Mucosa of descending colon (tissue), 3 donors: Measurements from ENCODE around the gene SLC35F4. TPM values are rescaled to one million over a fixed set of nuclear protein-coding genes. Genes with fewer than 3 reads are reported as not detected.
A peak's percentile ranks its signal among the peaks of the same experiment; 100 is the strongest.
"Not testable (repeated sequence)": the region's sequence is repeated elsewhere in the genome, so short reads cannot be mapped to it uniquely, and the experiment has no call there.

Source experiments
- ATAC-seq: fragments of 200-7000 bp; cut with Tn5 transposase; one replicate; pipeline ENCODE4 v1.9.1; 2020; ENCODE audit warnings: mild to moderate bottlenecking, moderate library complexity
- DNase-seq, 3 donors: peaks; one replicate each; pipeline ENCODE4 v3.0.0-alpha.2; 2020
- H3K36me3 ChIP-seq: fragments of 200-600 bp; one replicate; pipeline ENCODE4 v1.8.0; 2021; ENCODE audit warnings: low read depth, mild to moderate bottlenecking
- H3K4me1 ChIP-seq: fragments of 200-600 bp; one replicate; pipeline ENCODE4 v1.8.0; 2021; ENCODE audit warnings: low read depth, mild to moderate bottlenecking
- H3K4me3 ChIP-seq: fragments of 200-600 bp; one replicate; pipeline ENCODE4 v1.8.0; 2021; ENCODE audit warnings: mild to moderate bottlenecking
- H3K9me3 ChIP-seq: fragments of 200-600 bp; one replicate; pipeline ENCODE4 v1.8.0; 2021; ENCODE audit warnings: mild to moderate bottlenecking
- intact Hi-C, 2 donors: fragments of 100-400 bp; cut with DNase I in 1 of 2; cut with micrococcal nuclease in 1 of 2; formaldehyde crosslinking; loops; one replicate each; pipeline versions ENCODE4 v1.11.0 to v1.11.1; 2022; cut with DNase I, micrococcal nuclease
- total RNA-seq, 3 donors: library from RNA; stranded (reverse); fragmentation: NEBNext Ultra II Directional in 2 of 3; extraction: Animal tissue kit (Norgen Biotek cat#: 25700) in 2 of 3; gene quantifications; one replicate each; pipeline versions ENCODE4 v1.2.1 to v1.2.4, GENCODE V29; 2021 to 2023
- TF ChIP-seq, protein P1 (sequence below): fragments of 200-600 bp; IDR thresholded peaks from one replicate; pipeline ENCODE4 v1.8.0; 2022; ENCODE audit warnings: antibody characterized with exemption, mild to moderate bottlenecking
- donor health status: DM: no; HTN: no; CAD: no; lungs with moderate emphysema.
- donor health status: DM: no; HTN: no; CAD: no.
- donor health status: DM: no; HTN: yes; CAD: no.

SLC35F4 gene
- total RNA-seq, 3 donors from 2014 or later: not detected

DNA sequence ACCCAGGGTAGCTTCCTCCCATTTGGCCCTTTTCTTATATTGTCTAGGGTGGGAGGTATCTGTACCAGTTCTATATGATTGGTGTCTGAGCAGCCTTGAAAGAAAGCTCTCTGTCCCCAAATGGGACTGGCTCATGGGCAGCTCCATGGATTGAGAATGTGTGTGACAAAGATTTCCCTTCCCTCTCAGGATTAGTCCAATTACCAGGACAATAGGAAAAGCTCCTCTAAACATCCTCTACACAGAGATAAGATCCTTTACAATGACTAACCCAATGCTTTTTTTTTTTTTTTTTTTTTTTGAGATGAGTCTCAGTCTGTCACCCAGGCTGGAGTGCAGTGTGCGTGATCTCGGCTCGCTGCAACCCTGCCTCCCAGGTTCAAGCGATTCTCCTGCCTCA lies 112.1 kb downstream of the SLC35F4 start:
- intact Hi-C loops: no loop called here
- TF ChIP-seq, protein P1, sequence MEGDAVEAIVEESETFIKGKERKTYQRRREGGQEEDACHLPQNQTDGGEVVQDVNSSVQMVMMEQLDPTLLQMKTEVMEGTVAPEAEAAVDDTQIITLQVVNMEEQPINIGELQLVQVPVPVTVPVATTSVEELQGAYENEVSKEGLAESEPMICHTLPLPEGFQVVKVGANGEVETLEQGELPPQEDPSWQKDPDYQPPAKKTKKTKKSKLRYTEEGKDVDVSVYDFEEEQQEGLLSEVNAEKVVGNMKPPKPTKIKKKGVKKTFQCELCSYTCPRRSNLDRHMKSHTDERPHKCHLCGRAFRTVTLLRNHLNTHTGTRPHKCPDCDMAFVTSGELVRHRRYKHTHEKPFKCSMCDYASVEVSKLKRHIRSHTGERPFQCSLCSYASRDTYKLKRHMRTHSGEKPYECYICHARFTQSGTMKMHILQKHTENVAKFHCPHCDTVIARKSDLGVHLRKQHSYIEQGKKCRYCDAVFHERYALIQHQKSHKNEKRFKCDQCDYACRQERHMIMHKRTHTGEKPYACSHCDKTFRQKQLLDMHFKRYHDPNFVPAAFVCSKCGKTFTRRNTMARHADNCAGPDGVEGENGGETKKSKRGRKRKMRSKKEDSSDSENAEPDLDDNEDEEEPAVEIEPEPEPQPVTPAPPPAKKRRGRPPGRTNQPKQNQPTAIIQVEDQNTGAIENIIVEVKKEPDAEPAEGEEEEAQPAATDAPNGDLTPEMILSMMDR: no peak
- ATAC-seq: no peak
- H3K4me1 ChIP-seq: no peaks in the 10 kb centered on the region
- H3K4me3 ChIP-seq: no peak overlapping the region
- no peak for DNase-seq
- H3K36me3 ChIP-seq: no peaks in the 10 kb centered on the region
- H3K9me3 ChIP-seq: no peaks in the 10 kb centered on the region

DNA sequence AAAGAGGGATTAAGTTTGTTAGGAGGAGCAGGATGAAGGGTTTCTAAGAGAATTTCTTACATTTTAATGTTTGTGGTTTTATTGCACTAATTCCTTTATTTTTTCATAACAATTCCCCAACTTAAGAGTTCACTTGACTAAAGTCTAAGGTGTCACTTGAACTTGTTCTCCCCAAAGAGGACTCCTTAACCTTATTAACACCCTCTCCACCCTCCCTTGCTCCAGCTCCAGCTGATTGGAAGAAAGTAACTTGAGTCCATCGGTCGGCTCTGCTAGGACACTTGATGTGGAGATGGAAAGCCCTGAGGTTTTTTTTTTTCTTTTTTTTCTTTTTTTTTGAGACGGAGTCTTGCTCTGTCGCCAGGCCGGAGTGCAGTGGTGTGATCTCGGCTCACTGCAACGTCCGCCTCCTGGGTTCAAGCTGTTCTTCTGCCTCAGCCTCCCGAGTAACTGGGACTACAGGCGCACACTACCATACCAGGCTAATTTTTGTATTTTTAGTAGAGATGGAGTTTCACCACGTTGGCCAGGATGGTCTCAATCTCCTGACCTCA lies 113.7 kb downstream of the SLC35F4 start:
- H3K9me3 ChIP-seq, H3K36me3 ChIP-seq, DNase-seq, H3K4me3 ChIP-seq, intact Hi-C loops, ATAC-seq, H3K4me1 ChIP-seq: not testable (repeated sequence)

DNA sequence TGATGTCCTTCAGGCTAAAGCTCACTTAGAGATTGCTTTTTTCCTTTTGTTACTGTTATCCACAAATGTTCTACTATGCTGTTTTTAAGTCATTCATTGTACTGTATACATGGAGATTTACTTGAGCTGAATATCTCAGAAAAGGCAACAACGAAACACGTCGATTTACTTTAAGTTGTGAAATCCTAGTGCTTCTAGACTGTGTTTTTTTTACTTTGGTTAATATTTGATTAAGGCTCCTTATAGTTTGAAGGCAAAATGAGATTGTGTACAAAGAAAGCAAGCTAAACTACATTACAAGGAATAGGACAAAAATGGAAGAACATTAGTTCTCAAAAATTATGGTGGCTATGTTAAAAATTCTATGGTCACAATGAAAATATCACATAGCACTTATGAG lies 114.5 kb downstream of the SLC35F4 start:
- Histone ChIP-seq H3K4me3 (no peak overlapping the region), H3K4me1 (no peaks in the 10 kb centered on the region), H3K9me3 (no peaks in the 10 kb centered on the region), H3K36me3 (no peaks in the 10 kb centered on the region)
- ATAC-seq: no peak
- no peak for DNase-seq
- intact Hi-C loops: no loop called here
- TF ChIP-seq, protein P1: no peak

DNA sequence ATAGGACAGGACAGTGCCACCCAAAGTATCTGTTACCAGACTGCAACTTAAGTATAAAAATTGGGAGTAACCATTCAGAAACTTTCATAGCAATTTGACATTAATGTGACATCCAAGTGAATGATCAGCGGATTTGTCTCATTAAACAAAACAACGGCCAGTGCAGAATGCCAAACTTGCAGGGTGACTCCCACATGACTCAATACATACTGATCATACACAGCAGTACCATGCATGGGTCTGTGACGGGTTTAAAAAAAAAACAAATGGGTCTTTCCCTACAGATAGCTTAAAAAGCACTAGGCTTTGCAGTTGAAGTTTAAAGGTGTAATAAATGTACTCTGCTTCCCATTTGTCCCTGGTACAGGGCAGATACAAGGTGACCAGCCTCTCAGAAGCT lies 116.6 kb downstream of the SLC35F4 start:
- DNase-seq (no peak), ATAC-seq (no peak)
- no peak overlapping the region for H3K4me3 ChIP-seq
- H3K4me1 ChIP-seq: no peaks in the 10 kb centered on the region
- H3K9me3 ChIP-seq: no peaks in the 10 kb centered on the region
- TF ChIP-seq, protein P1: no peak
- no peaks in the 10 kb centered on the region for H3K36me3 ChIP-seq
- intact Hi-C loops: no loop called here

DNA sequence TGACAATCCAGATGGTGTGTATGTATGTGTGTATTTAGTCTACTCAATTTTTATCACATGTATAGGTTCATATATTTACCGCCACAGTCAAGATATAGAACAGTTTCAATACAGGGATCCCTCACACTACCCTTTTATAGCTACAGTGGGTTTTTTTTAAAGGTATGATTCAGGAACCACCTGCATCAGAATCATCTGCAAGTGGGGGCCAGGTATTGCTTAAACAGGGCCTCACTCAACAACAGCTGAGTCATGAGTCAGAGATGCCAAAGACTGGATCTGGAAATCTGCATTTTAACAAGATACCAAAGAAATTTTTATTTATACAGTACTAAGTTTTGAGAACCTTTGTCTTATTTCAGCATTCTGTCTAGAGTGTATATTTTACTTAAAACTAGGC lies 117.6 kb downstream of the SLC35F4 start:
- no peak overlapping the region for H3K4me3 ChIP-seq
- ATAC-seq: no peak

DNA sequence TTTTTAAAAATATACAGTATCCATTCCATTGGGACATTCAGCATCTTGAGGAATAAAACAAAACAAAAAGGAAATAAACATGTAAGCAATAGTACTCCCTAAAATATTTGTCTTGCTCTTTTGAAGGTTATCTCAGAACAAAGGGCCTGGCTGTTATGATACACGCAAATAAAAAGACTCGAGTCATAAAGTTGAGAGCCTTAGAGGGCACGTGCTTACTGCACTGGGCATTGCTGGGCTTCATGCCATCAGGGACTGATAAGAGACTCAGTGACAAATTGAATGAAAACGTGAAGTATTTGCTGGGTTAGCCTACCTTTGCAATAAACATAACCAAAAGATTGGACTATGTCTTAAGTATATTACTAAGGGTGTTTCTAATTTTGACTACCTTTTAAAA lies 118.9 kb downstream of the SLC35F4 start:
- H3K4me1 ChIP-seq: no peaks in the 10 kb centered on the region
- TF ChIP-seq, protein P1: no peak
- H3K9me3 ChIP-seq: no peaks in the 10 kb centered on the region
- intact Hi-C loops: no loop called here
- no peak overlapping the region for H3K4me3 ChIP-seq
- H3K36me3 ChIP-seq: no peaks in the 10 kb centered on the region
- ATAC-seq (peak; percentile 82), DNase-seq (peak in 2 of 3 donors; percentile 27 to 72)

More for the DNA sequence above, 117.6 kb downstream of the SLC35F4 start:
- Histone ChIP-seq H3K4me1 (no peaks in the 10 kb centered on the region), H3K36me3 (no peaks in the 10 kb centered on the region), H3K9me3 (no peaks in the 10 kb centered on the region)
- intact Hi-C loops: no loop called here
- DNase-seq: no peak
- TF ChIP-seq, protein P1: no peak
